ENCODE data around the gene CA4.
A peak's percentile ranks its signal among the peaks of the same experiment; 100 is the strongest.
"Not testable (repeated sequence)": the region's sequence is repeated elsewhere in the genome, so short reads cannot be mapped to it uniquely, and the experiment has no call there.

CA4 gene

DNA sequence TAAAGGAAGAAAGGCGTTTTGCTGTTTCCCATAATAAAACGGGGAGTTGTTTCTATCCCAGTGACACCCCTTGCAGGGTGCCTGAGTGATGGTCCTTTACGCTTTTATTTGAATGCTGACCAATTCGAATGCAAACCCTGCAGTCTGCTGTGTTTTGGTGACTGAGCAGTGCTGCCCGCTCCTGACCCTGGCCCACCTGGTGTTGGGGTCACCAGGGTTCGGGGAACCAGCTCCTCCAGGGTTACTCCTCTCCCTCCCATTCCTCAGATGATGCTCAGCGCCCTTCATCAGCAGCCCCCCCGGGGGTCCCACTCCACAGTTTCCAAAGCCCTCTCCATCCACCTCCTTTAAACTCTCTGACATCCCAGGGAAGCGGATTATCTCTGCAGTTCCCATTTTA lies 6.0 kb downstream of the CA4 start:
- no peak for DNase-seq (ENCODE audit: low spot score)

DNA sequence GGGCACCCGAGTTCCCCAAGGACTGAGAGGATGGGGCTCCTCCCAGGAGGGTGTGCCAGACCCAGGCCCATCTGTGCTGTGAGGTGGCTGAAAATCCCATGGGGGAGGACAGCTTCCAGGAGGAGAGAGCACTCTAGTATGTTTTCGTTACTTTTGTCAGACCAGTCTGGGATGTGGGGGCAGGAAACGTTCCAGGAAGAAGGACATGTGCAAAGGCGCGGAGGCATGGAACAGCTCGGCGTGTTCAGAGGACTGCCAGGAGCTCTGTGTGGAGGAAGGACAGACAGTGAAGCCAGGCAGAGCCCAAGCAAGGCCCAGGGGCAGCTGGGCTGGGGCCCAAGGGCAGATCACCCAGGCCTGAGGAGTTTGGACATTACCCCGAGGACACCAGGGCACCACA lies 7.0 kb downstream of the CA4 start:
- no peak for DNase-seq (ENCODE audit: low spot score)

DNA sequence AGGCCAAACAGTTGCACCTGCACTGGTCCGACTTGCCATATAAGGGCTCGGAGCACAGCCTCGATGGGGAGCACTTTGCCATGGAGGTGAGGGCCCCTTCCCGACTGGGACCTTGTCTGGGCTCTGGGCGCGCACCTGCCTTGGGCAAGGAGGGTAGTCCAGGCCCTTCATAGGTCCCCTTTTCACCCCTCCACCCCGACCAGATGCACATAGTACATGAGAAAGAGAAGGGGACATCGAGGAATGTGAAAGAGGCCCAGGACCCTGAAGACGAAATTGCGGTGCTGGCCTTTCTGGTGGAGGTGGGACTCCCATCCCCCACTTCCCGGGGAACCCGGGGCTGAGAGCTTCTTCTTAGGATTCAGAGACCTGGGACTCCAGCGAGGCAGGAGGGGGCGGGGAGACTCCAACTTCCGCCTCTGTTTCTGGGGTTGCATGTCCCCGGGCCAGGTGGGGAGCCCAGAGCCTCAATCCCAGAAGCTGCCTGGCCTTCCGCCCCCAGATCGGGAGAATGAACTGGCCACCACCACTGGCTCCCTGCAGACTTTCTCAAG lies 7.8 kb downstream of the CA4 start:
- DNase-seq (ENCODE audit: low spot score), result no peak

DNA sequence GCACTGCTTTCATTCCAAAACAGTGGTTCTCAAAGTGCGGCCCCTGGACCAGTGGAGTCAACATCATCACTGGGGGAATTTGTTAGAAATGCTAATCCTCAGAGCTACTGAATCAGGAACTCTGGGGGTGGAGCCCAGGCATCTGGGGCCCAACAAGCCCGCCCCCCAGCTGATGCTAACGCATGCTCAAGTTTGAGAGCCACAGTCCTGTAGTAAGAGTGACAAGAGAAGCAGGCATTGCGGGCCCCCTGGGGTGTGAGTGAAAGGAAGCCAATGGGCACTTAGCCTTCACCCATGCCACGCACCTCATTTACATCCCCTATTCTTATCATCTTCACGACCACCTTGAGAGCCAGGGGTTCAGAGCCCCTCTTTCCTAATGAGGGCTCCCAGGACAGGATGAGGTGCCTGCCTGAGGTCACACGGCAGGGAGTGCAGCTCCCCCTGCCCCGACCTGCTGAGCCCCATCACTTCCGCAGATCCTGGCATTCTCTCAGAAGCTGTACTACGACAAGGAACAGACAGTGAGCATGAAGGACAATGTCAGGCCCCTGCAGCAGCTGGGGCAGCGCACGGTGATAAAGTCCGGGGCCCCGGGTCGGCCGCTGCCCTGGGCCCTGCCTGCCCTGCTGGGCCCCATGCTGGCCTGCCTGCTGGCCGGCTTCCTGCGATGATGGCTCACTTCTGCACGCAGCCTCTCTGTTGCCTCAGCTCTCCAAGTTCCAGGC lies 9.1 kb downstream of the CA4 start:
- no peak for DNase-seq (ENCODE audit: low spot score)

DNA sequence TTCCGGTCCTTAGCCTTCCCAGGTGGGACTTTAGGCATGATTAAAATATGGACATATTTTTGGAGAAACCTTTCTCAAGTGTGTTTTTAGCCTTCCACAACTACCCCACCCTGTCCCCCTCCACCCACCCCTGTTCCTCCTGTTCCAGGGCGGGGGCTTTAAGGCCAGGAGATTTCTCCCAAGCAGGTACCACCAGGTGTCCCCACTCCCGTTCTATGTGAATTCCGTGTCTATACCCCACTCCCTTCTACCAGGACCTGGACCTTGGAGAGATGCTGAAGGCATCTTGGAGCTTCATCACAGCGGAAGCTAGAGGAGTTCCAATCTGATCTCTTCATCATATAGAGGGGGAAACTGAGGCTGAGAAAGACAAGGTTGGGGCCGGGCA lies 9.7 kb downstream of the CA4 start:
- no peak for DNase-seq (ENCODE audit: low spot score)

DNA sequence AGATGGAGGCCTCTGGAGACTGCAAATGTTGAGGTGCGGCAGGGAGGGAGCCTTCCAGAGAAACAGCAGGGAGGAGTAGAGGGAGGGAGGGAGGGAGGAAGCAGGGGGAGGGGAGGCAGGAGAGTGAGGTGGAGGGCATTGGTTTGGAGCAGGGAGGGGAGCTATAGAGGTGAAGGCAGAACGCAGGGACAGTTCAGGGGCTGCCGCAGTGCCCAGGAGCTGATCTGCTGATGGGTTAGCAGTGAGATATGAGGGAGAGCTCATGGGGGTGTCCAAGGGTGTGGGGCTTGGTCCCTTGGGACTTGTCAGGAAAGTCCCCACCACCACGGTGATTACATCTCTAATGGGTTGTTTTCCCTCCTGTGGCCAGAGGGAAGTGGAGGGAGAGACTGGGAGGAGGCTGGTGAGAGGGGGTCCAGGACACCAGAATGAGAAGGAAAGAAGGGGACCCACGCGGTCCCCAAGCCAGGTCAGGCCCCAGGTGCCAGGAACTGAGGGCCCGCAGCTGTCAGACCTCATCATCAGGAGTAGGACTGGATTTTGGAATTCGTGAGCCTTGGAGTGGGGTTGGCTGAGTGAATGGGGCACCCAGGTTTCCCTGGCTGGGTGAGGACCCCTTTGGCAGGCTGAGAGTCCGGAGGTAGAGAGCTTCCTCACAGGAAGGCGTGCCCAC lies 11.2 kb downstream of the CA4 start:
- DNase-seq (ENCODE audit: low spot score), result no peak

DNA sequence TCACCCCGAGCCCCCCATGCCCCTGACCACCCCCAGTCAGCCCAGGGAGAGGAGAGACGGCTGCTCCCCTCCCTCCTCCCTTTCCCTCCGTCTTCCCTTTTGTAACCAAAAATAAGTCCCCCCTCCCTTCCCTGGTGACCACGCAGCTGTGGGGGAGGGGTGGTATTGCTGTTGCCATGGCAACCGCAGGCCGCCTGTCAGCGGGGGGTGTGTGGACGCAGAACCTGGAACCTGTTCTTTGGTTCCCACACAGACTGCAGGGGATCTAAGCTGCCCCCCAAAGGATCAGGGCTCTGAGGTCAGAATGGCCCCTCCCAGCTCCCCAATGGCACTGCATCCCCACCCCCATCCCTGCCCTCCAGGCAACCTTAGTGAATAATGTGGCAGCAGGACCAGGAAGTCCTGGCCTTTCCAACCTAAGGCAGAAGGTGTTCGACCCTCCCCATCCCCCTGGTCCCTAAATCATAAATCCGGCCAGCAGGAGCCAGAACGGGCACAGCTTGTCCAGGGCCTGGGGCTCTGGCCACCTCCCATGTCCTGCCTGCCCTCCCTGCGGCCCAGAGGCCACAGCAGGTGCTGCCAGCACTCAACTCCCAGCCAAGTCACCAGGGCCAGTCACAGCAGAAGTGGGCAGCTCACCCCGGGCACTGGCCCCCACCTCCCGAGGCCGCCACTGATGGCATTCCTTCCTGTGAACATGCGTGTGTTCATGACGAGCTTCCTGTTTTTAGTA lies 12.0 kb downstream of the CA4 start:
- DNase-seq (ENCODE audit: low spot score), result no peak

DNA sequence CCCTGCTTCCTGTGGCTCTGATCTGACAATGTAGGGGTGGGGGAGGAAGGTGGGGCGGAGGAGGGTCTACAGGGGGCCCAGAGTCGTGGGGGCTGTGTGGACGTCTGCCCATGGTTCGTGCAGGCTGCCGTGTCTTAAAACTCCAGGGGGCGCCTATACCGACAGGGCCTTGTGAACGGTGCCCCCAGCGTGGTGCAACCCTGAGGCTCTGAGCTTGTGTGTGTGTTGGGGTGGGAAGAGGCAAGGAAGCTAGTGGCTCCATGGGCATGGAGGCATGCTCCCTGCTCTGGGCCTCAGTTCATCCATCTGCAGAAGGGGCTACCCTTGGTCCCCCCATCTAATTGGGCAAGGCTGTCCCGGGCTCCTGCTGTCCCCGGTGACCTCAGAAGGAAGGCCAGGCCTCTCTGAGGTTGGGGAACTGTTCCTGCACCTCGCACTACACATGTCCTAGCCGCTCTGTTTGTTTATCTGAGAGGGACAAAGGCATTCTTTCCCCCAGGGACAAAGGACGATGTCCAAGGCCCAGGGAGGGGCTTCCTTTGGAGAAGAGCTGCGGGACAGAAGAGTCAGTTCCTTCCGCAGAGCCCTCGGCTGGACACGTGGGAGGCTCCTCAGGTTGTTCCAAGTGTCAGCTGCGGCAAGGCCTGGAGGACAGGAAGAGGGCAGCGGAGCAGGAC lies 13.5 kb downstream of the CA4 start:
- no peak for DNase-seq (ENCODE audit: low spot score)

DNA sequence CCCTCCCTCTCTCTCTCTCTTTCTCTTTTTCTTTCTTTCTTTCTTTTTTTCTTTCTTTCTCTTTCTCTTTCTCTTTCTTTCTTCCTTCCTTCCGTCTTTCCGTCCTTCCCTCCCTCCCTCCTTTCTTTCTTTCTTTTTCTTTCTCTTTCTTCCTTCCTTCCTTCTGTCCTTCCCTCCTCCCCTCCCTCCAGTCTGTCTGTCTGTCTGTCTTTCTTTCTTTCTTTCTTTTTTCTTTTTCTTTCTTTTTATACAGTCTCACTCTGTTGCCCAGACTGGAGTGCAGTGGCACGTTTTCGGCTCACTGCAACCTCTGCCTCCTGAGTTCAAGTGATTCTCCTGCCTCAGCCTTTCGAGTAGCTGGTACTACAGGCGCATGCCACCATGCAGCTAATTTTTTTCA lies 14.4 kb downstream of the CA4 start:
- DNase-seq (ENCODE audit: low spot score), result no peak

DNA sequence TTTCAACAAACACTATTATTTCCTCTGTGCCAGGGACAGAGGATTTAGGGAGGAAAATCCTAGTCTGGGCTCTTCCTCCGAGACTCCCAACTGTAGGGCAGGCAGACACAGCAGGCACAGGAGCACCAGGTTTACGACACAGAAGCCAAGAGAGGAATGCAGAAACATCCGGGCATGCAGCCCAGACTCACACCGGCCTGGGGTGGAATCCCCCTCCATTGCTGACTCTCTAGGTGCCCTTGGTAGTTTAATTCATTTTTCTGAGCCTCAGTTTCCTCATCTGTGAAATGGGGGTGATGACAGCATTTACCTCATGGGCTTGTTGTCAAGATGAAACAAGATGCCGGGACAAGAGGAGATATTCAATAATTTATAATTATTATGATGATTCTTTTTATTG lies 14.9 kb downstream of the CA4 start:
- no peak for DNase-seq (ENCODE audit: low spot score)

DNA sequence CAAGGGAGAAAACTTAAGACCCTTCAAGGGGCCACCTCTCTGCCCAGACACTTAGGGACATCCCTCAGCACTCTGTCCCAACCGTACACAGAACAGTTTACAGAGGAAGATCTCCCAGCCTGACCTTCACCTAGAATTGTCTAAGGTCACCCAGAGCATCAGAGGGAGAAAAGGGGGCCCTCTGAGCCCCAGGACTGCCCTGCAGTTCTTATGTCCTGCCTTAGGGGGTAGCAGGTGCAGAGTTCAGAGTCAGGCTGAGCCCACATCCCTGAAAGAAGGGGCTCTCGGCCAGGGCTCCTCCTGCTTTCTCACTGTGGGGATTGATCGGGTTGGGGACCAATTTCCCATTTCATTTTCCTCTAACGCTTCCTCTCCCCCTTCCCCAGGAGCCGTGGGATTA lies 15.4 kb downstream of the CA4 start:
- DNase-seq (ENCODE audit: low spot score), result no peak

DNA sequence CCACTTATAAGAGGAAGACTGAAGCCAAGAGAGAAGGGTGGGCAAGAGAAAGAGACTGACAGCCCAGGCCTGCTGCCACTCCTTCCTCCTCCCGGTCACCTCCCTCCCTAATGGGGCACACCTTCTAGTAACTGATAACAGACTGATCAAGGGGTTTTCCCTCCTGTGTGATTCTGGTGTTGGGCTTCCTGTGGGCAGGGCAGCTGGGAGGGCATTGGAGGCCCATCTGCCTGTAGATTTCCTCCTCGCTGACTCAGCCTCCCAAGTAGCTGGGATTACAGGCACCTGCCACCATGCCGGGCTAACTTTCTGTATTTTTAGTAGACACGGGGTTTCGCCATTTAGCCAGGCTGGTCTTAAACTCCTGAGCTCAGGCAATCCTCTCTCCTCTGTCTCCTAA lies 16.2 kb downstream of the CA4 start:
- DNase-seq (ENCODE audit: low spot score), result no peak

DNA sequence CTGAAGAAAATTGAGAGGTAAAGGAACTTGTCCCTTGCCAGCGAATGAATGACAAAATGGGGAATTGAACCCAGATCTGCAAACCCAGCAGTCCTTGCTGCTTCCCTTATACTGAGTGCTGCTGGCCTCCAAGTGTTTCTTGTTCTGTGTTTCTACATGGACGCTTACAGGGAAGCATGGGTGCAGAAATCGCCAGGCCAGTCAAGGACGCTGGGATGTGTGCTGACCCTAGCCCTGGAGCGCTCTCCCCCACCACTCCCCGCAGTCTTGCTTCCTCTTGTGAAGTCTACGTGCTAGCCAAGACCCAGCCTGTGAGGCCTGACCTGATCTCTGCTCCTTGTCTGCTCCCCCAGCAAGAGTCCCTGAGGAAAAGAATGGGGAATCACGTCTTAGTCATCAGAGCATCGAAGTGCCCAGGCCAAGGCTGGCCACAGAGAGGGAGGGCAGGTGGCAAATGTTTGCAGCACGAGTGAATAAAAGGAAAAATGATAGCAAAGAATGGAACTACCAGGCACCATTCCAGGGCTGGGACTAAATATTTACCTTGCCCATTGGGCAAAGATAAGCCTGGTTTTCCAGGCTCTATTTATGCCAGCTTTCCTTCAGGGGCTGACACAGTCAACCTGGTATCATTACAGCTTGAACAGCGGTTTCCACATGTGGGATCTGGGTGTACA lies 17.4 kb downstream of the CA4 start:
- DNase-seq (ENCODE audit: low spot score), result no peak

DNA sequence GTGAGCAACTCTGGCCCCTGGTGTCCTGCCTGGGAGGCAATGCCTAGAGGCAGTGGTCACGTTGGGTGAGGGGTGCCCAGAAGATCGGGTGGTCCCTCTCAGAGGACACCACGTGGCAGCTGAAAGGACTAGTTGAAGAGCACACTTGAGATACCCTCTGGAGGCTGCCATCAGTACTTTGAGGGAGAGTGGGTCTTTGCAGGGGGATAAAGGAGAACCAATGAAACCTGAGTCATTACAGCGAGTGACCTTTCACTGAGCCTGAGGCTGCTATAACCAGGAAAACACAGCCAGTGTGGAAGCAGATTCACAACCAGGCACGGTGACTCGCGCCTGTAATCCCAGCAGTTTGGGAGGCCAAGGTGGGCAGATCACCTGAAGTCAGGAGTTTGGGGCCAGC lies 18.9 kb downstream of the CA4 start:
- DNase-seq (ENCODE audit: low spot score), result no peak

DNA sequence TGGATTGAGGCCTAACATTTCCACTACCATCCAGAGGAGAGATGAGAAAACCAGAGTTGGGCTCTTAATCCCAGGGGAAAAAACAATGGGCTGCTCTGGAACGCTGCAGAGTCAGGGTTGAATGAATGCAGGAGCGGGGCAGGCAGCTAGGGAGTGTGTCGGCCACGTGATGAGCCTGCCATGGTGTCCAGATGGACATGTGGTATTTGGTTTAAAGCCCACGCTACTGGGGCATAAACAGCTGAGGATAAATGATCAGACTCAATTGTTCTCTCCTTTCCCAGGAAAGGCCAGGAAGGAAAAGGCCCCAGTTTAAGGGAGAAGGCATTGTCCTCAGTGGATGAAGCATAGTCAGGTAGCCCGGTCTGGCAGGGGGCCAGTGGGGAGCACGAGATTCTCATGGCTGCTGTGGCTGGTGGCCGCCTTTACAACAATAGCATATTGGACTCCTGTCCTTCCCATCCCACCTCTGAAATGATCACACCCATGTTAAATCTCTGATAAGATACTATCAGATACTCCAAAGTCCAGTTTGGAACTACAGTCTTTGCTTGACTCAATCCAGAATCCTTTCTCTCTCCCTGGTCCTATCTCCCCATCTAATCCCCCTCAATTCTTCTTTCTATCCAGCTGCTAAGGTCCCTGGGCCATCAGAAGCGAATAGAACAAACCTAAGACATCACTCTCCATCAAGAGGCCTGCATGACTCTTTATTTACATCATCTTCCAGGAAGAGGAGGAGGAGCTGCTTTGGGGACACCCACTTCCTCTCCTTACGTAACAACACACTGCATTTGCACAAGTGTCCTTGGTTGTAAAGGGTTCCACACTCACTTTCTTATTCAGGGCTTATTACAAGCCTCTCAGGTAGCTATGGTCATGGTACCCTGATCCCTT lies 20.4 kb downstream of the CA4 start:
- peak; percentile 31 for DNase-seq (ENCODE audit: low spot score)

DNA sequence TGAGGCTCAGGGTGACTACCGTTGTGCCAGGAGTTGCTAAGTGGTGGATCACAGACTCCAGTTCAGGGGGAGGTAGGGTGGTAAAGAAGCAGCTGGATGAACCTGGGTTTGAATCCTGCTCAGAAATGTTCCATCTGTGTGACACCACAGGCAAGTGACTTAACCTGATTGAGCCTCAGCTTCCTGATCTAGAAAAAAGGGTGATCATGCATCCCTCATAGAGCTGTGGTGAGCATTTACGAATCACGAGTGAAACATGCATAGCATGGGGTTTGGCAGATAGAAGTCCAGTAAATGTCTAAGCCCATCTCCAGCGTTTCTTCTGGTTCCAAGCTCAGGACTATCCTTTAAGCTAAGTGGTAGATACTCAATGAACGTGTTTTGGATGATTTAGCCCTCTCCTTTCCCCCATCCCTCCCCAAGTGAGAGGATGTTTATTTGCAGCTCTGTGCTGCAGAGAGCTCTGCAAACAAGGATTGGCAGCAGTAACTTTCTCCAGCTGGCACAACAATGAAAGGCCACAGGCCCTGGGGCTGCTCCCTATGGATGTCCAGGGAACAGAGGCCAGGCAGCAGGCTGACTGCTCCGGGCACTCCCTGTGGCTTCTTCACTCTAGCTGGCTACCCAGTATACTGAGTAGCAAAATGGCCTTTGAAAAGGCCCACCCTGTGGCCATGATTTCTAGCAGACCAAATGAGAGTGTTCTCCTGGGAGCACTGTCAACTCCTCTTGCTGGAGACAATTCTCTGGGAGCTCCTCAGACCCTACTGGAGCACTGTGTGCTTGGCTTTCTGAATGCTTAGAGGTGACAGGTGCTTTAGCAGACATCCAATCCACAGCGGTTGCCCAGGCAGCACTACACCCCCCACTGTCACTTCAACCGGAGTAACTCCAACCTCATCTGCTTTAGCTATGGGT lies 21.3 kb downstream of the CA4 start:
- peak; percentile 86 for DNase-seq (ENCODE audit: low spot score)

DNA sequence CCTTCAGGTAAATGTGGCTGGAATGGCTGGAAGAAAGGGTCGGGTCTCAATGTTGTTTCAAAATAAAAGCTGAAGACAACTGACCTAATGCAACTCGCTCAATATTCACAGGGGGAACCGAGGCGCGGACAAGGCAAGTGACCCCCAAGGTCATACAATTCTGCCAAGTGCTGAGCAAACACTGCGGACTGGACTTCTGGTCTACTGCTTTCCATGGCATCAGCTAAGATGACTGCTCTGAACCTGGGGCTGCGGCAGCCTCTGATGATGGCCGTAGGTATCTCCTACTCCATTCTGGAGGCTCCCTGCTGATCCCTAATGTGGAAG lies 21.9 kb downstream of the CA4 start:
- no peak for DNase-seq (ENCODE audit: low spot score)

DNA sequence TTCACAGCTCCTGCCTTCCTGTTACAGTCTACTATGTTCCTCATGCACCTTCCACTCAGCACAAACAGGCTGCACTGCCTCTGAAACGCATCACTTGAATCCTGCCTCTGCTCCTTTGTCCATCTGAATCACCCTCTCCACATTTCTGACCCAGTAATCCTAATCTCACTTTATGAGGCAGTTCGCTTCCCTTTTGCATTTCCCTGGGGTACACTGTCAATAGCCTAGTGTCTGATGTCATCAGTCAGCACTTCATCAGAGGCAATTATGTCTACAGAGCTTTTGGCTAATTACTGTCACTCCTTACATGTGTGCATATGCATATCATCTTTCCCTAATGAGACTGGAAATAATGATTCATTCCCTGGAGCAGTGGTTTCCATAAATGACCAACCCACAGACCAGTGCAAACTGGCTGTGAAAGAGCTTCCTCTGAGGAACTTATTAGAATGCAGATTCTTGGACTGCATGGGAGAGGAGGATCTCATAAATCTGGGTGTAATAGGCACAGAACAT lies 23.6 kb downstream of the CA4 start:
- no peak for DNase-seq (ENCODE audit: low spot score)

DNA sequence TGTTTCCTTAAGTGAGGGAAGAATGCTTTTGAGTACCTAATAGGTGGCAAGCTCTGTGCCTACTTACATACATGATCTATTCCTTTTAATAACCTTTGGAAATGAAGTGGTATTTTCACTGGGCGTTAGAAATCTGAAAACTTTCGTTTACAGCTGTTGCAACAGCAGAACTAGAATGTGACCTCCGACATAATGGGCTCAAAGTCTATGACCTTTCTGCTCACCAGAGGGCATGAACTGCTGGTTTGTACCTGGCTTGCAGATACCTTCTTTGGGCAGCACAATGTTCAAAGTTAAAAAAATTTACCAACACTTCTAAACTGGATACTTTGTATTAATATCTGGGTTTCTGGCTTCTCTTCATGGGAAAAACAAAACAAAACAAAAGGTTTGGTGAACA lies 24.3 kb downstream of the CA4 start:
- no peak for DNase-seq (ENCODE audit: low spot score)

DNA sequence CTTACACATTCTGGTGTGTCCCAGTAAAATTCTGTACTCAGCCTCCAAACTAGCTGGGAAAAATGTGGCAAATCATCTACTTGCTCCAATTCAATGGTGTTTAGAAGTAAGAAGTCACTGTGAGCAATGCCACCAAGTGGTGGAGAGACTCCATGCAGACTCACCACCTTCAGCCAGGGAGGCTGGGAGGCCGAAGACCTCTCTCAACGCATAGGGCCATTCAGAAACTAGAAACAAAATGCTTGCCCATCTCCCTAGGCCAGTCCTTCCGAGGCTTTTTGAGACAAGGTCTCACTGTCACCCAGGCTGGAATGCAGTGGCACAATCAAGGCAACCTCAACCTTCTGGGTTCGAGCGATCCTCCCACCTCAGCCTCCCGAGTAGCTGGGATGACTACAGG lies 25.0 kb downstream of the CA4 start:
- DNase-seq (ENCODE audit: low spot score), result not testable (repeated sequence)
